ENCODE data around the gene SAMD11.

The SAMD11 gene

DNA sequence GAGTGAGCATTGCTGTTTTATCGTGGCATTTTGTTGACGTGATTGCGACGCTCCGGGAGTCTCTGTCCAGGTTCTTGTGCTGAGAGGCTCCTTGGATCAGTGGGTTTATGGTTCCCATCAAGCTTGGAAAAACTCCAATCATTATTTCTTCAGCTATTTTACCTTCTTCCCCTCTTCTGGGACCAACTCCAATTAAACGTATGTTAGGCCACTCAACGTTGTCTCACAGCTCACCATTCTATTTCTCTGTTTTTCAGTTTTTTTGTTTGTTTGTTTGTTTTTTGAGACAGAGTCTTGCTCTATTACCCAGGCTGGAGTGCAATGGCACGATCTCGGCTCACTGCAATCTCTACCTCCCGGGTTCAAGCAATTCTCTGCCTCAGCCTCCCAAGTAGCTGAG is 68.2 kb downstream of the SAMD11 start:
- no peaks in the 10 kb centered on the region for H3K36me3 ChIP-seq (replicated peaks)
- no peak overlapping the region for H3K27ac ChIP-seq
- TF ChIP-seq, protein P1, sequence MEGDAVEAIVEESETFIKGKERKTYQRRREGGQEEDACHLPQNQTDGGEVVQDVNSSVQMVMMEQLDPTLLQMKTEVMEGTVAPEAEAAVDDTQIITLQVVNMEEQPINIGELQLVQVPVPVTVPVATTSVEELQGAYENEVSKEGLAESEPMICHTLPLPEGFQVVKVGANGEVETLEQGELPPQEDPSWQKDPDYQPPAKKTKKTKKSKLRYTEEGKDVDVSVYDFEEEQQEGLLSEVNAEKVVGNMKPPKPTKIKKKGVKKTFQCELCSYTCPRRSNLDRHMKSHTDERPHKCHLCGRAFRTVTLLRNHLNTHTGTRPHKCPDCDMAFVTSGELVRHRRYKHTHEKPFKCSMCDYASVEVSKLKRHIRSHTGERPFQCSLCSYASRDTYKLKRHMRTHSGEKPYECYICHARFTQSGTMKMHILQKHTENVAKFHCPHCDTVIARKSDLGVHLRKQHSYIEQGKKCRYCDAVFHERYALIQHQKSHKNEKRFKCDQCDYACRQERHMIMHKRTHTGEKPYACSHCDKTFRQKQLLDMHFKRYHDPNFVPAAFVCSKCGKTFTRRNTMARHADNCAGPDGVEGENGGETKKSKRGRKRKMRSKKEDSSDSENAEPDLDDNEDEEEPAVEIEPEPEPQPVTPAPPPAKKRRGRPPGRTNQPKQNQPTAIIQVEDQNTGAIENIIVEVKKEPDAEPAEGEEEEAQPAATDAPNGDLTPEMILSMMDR (IDR thresholded peaks at IDR 0.05; ENCODE audit: low read depth, low read length, missing control alignments), result no peak
- H3K4me3 ChIP-seq (ENCODE audit: low read depth, low read length), result no peak overlapping the region
- DNase-seq, result no peak
- in situ Hi-C loops (cut with HindIII; ENCODE audit: low pct_ligation_motif_present, low sequenced_read_pairs), result no loop called here
- no peaks in the 10 kb centered on the region for H3K27me3 ChIP-seq (replicated peaks)

DNA sequence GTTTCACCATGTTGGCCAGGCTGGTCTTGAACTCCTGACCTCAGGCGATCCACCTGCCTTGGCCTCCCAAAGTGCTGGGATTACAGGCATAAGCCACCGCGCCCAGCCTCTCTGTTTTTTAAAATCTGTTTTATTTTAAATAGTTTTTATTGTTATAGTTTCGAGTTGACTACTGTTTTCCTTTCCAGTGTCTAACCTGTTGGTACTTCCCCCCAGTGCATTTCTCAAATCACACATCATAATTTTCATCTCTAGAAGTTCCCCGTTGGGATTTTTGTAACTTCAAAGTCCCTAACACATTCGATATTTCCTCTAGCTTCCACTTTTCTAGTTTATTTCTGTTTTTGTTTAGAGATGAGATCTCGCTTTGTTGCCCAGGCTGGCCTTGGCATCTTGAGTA is 68.6 kb downstream of the SAMD11 start:
- H3K36me3 ChIP-seq (replicated peaks), result no peaks in the 10 kb centered on the region
- DNase-seq, result no peak
- no peak overlapping the region for H3K27ac ChIP-seq
- in situ Hi-C loops (cut with HindIII; ENCODE audit: low pct_ligation_motif_present, low sequenced_read_pairs), result no loop called here
- H3K27me3 ChIP-seq (replicated peaks), result no peaks in the 10 kb centered on the region
- TF ChIP-seq, protein P1 (IDR thresholded peaks at IDR 0.05; ENCODE audit: low read depth, low read length, missing control alignments), result no peak
- no peak overlapping the region for H3K4me3 ChIP-seq (ENCODE audit: low read depth, low read length)

- H3K4me3 ChIP-seq (ENCODE audit: low read depth, low read length), result no peak overlapping the region
- DNase-seq, result no peak
- no peaks in the 10 kb centered on the region for H3K36me3 ChIP-seq (replicated peaks)
- TF ChIP-seq, protein P1 (IDR thresholded peaks at IDR 0.05; ENCODE audit: low read depth, low read length, missing control alignments), result no peak
- H3K27ac ChIP-seq, result no peak overlapping the region
- no peaks in the 10 kb centered on the region for H3K27me3 ChIP-seq (replicated peaks)
- in situ Hi-C loops (cut with HindIII; ENCODE audit: low pct_ligation_motif_present, low sequenced_read_pairs), result no loop called here
Measured at GRCh38 chr1:993379-993995, 69.8 kb downstream of the SAMD11 start.
